A673 (cell line): ENCODE measurements around the gene TPD52L2. TPM values are rescaled to one million over a fixed set of nuclear protein-coding genes. Genes with fewer than 3 reads are reported as not detected.

ENCODE experiments used
- Bru-seq: library from RNA; stranded (reverse); fragments of 400-500 nt; gene quantifications from one replicate; lab custom pipeline; 2021; lab: Mats Ljungman, UMichigan
- BruChase-seq, 2 experiments: library from RNA; stranded (reverse); fragments of 400-500 nt; gene quantifications; one replicate each; lab custom pipeline; 2021; lab: Mats Ljungman, UMichigan
- BruUV-seq: library from RNA; stranded (reverse); fragments of 400-500 nt; replicated peaks from 2 replicates; lab custom pipeline; 2021; lab: Mats Ljungman, UMichigan
- CTCF ChIA-PET: fragments of 300-600 bp; sonication (Branson Sonifier 250); formaldehyde crosslinking; loops from one replicate; lab custom pipeline; 2022; ENCODE audit warnings: antibody characterized with exemption; lab: Charles Lee
- POLR2A ChIA-PET: fragments of 300-600 bp; sonication (Branson Sonifier 250); formaldehyde crosslinking; loops from one replicate; lab custom pipeline; 2022; ENCODE audit warnings: antibody characterized with exemption; ENCODE audit not compliant: low non-redundant PET; lab: Charles Lee
- DNase-seq: peaks from one replicate; pipeline ENCODE4 v3.0.0-alpha.2; 2015; ENCODE audit warnings: low spot score
- H3K27ac ChIP-seq: fragments of 200-600 bp; sonication (generic); 2 replicates; pipeline ENCODE4 v1.5.1; 2016; ENCODE audit warnings: mixed run types, low read depth, mild to moderate bottlenecking, mixed read lengths, antibody characterized with exemption, low read length; ENCODE audit not compliant: poor library complexity, severe bottlenecking
- H3K27me3 ChIP-seq: fragments of 200-600 bp; sonication (generic); replicated peaks from 2 replicates; pipeline ENCODE4 v1.6.1; 2017; ENCODE audit warnings: mixed run types, low read depth, mild to moderate bottlenecking, mixed read lengths, antibody characterized with exemption, low read length; ENCODE audit not compliant: insufficient read depth, poor library complexity
- H3K36me3 ChIP-seq: fragments of 200-600 bp; sonication (generic); 2 replicates; pipeline ENCODE4 v1.6.1; 2016; ENCODE audit warnings: mixed run types, mild to moderate bottlenecking, mixed read lengths, antibody characterized with exemption, low read length; ENCODE audit not compliant: insufficient read depth, poor library complexity, severe bottlenecking
- H3K4me1 ChIP-seq: fragments of 200-600 bp; sonication (generic); 2 replicates; pipeline ENCODE4 v1.6.1; 2017; ENCODE audit warnings: mixed run types, mild to moderate bottlenecking, mixed read lengths, antibody characterized with exemption, low read length; ENCODE audit not compliant: insufficient read depth, poor library complexity, severe bottlenecking
- H3K4me3 ChIP-seq: fragments of 200-600 bp; sonication (generic); 2 replicates; pipeline ENCODE4 v1.5.1; 2016; ENCODE audit warnings: low read depth, mixed run types, mild to moderate bottlenecking, mixed read lengths, low read length; ENCODE audit not compliant: poor library complexity, severe bottlenecking
- H3K9me3 ChIP-seq: fragments of 200-600 bp; sonication (generic); 2 replicates; pipeline ENCODE4 v1.6.1; 2016; ENCODE audit warnings: mixed run types, low read depth, mild to moderate bottlenecking, mixed read lengths, antibody characterized with exemption, low read length; ENCODE audit not compliant: poor library complexity, severe bottlenecking
- EZH2 ChIP-seq: fragments of 200-600 bp; sonication (generic); IDR thresholded peaks from 2 replicates; pipeline ENCODE4 v1.6.1; 2017; ENCODE audit warnings: borderline replicate concordance, low read depth, mild to moderate bottlenecking, mixed read lengths, antibody characterized with exemption, low read length; ENCODE audit not compliant: poor library complexity, severe bottlenecking
- intact Hi-C: fragments of 100-400 bp; cut with micrococcal nuclease; formaldehyde crosslinking; loops from one replicate; pipeline ENCODE4 v1.10.0; 2022; ENCODE audit not compliant: unreplicated experiment
- long read RNA-seq: library from polyadenylated mRNA; stranded (forward); transcript quantifications from one replicate; pipeline ENCODE4 v2.0.0, GENCODE V29; 2022
- total RNA-seq: library from RNA; stranded (reverse); gene quantifications from 2 replicates; pipeline ENCODE4 v1.2.3, GENCODE V29; 2021
- TF ChIP-seq, protein P1 (sequence below): fragments of 300-800, 200-600 bp; sonication (generic); conservative IDR thresholded peaks from 2 replicates; pipeline ENCODE4 v1.5.1; 2017; ENCODE audit warnings: low read depth, mild to moderate bottlenecking, antibody characterized with exemption, low read length, moderate library complexity, mixed read lengths

TPD52L2 gene
- total RNA-seq (80.1 and 89.9 TPM in 2 replicates), Bru-seq, nascent RNA (percentile 68 among the genes with signal in this experiment), BruChase-seq, experiment 1, labeled RNA remaining after a 2-hour chase (percentile 87 among the genes with signal in this experiment), BruChase-seq, experiment 2, labeled RNA remaining after a 6-hour chase (percentile 88 among the genes with signal in this experiment)
- long read RNA-seq, full-length matches to known transcripts, result 135 of 162 reads
- long read RNA-seq, partial matches to known transcripts, result 4 of 162 reads
- long read RNA-seq, other reads (novel, unspliced or antisense), result 23 of 162 reads

DNA sequence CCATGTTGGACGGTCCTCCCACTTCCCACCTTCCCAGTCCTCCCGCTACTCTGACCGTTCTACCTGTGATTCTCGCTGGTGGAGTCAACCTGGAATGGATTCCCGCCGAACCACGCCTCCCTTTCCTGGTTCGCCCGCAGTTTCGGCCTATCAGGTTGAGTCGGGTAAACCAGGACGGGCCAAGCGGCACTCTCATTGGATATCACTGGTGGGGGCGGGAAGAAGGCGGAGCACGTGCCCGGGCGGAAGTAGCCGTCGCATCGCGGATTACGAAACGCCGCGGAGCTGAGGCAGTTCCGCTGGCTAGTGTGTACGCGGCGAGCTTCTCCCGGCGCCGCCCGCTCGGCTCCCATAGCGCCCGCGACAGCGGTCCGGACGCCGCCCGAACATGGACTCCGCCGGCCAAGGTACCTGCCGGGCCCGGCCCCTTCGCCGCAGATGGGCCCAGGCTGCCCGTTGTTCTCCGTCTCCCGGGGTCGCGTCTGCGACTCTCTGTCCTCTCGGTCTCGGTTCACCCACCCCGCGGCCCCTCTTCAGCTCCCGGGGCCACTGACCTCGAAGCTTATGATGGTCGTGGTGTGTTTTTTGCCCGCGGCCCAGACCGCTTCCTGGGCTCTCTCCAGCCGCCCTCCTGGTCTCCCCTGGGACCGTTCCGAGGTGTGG is at the start of gene TPD52L2:
Gene TPD52L2, plus strand, starts transcription at position 293 of the 663 bp plus-strand sequence. Its CDS starts 96 bp downstream, at position 389.
- H3K4me1 ChIP-seq, result no peaks in the 10 kb centered on the region
- DNase-seq, result peak; percentile 99
- peak within 1 kb of the TSS; percentile 88 for H3K4me3 ChIP-seq
- H3K9me3 ChIP-seq, result no peaks in the 10 kb centered on the region
- TF ChIP-seq, protein P1, sequence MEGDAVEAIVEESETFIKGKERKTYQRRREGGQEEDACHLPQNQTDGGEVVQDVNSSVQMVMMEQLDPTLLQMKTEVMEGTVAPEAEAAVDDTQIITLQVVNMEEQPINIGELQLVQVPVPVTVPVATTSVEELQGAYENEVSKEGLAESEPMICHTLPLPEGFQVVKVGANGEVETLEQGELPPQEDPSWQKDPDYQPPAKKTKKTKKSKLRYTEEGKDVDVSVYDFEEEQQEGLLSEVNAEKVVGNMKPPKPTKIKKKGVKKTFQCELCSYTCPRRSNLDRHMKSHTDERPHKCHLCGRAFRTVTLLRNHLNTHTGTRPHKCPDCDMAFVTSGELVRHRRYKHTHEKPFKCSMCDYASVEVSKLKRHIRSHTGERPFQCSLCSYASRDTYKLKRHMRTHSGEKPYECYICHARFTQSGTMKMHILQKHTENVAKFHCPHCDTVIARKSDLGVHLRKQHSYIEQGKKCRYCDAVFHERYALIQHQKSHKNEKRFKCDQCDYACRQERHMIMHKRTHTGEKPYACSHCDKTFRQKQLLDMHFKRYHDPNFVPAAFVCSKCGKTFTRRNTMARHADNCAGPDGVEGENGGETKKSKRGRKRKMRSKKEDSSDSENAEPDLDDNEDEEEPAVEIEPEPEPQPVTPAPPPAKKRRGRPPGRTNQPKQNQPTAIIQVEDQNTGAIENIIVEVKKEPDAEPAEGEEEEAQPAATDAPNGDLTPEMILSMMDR, result no peak
- no peak for TF ChIP-seq EZH2
- peak within 1 kb of the TSS; percentile 92 for H3K27ac ChIP-seq
- H3K27me3 ChIP-seq, result no peaks in the 10 kb centered on the region
- peaks cover 13% of the 10 kb centered on the region for H3K36me3 ChIP-seq
- ChIA-PET POLR2A (interaction anchor here (0.5 to 0.6 kb wide), 2 partner anchors 200 to 363 kb away, joined by 3 to 5 read pairs; no protein-coding TSS in a partner anchor), CTCF (interaction anchor here (0.5 kb wide), 1 partner anchor 80 kb away, joined by 5 read pairs; no protein-coding TSS in a partner anchor)
- BruUV-seq, result no TSS peak
- intact Hi-C loops, result no loop called here

DNA sequence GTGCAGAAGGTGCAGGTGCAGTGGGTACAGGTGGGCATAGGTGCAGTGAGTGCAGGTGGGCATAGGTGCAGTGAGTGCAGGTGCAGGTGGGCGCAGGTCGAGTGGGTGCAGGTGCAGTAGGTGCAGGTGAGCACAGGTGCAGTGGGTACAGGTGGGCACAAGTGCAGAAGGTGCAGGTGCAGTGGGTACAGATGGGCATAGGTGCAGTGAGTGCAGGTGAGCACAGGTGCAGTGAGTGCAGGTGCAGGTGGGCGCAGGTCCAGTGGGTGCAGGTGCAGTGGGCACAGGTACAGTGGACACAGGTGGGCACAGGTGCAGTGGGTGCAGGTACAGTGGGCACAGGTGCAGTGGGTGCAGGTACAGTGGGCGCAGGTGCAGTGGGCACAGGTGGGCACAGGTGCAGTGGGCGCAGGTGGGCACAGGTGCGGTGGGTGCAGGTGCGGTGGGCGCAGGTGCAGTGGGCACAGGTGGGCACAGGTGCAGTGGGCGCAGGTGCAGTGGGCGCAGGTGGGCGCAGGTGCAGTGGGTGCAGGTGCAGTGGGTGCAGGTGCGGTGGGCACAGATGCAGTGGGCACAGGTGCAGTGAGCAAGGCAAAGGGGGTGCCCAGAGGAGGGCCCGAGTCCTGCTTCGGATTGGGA is 49.3 kb upstream of the TPD52L2 start:
- ChIA-PET POLR2A (no interaction called here), CTCF (no interaction called here)
- DNase-seq, result no peak
- Histone ChIP-seq H3K27me3 (no peaks in the 10 kb centered on the region), H3K4me3 (no peak overlapping the region), H3K36me3 (no peaks in the 10 kb centered on the region), H3K4me1 (no peaks in the 10 kb centered on the region), H3K9me3 (no peaks in the 10 kb centered on the region), H3K27ac (no peak overlapping the region)
- no TSS peak for BruUV-seq
- intact Hi-C loops, result no loop called here
- TF ChIP-seq, protein P1, result no peak
- TF ChIP-seq EZH2, result no peak

DNA sequence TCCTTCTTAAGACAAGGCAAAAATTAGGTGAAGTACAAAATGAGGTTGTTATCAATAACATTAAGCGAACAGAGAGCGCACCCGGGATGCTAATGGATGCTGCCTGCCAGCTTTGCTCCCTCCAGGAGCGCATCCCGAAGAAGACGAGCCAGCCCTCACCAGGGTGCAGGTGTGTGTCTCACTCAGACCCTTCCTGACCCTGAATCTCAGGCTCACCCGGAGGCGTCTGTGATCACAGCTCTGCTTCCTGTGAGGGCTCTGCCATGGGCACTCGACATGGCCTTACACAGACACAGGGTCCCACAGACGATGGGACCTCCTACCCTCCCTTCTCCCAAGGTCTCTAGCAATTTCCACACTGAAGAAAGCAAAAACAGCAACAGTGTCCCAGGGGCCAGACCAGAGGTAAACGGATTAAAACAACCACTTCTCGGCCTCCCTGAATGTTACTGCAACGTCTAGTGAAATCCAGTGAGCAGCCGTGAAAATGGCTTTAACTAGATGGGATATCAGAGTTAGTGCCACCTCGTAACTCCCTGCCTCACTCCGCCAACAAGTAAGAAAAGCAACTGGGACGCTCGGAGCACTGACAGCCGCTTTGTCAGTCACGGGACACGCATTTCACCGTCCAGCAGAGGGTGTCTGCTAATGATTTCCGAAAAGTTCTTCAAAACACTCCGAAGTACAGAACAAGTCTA is 45.7 kb upstream of the TPD52L2 start:
- peak overlapping the region; percentile 30 for H3K4me3 ChIP-seq
- ChIA-PET POLR2A (interaction anchor here (0.7 kb wide), 1 partner anchor 256 kb away, joined by 5 read pairs; no protein-coding TSS in a partner anchor), CTCF (interaction anchor here (0.6 kb wide), 1 partner anchor 14 kb away, joined by 5 read pairs; no protein-coding TSS in a partner anchor)
- no peaks in the 10 kb centered on the region for H3K9me3 ChIP-seq
- H3K27me3 ChIP-seq, result peaks cover 4% of the 10 kb centered on the region
- no peaks in the 10 kb centered on the region for H3K4me1 ChIP-seq
- peak; percentile 65 for DNase-seq
- no peak overlapping the region for H3K27ac ChIP-seq
- intact Hi-C loops, result no loop called here
- no TSS peak for BruUV-seq
- H3K36me3 ChIP-seq, result no peaks in the 10 kb centered on the region
- TF ChIP-seq, protein P1, result peak; percentile 63
- TF ChIP-seq EZH2, result no peak
